AG09309 (cell line): ENCODE data around the gene PLIN4.

Experiments used
- DNase-seq: peaks from one replicate; pipeline ENCODE4 v3.0.0-alpha.2; 2010; ENCODE audit warnings: low read depth
- H3K4me3 ChIP-seq: 2 replicates; pipeline ENCODE4 v1.5.1; 2011; ENCODE audit warnings: mild to moderate bottlenecking, low read depth, low read length, moderate library complexity; ENCODE audit not compliant: control insufficient read depth
- CTCF ChIP-seq: IDR thresholded peaks from 2 replicates; pipeline ENCODE4 v1.5.1; 2011; ENCODE audit warnings: mild to moderate bottlenecking, low read depth, low read length, inconsistent platforms; ENCODE audit not compliant: insufficient read depth, control insufficient read depth; ENCODE audit errors: missing control alignments

PLIN4 gene

GRCh38 chr19:4505570-4506448, 12.5 kb downstream of the PLIN4 start:
- no peak for DNase-seq
- no peak overlapping the region for H3K4me3 ChIP-seq
- TF ChIP-seq CTCF = no peak

- DNase-seq = no peak
- no peak overlapping the region for H3K4me3 ChIP-seq
- no peak for TF ChIP-seq CTCF
Measured at GRCh38 chr19:4504891-4505569, 13.3 kb downstream of the PLIN4 start.

- H3K4me3 ChIP-seq = no peak overlapping the region
- DNase-seq = no peak
- TF ChIP-seq CTCF = no peak
Measured at GRCh38 chr19:4504297-4504701, 14.0 kb downstream of the PLIN4 start.

GRCh38 chr19:4503825-4504170, 14.5 kb downstream of the PLIN4 start:
- TF ChIP-seq CTCF = no peak
- no peak for DNase-seq
- H3K4me3 ChIP-seq = no peak overlapping the region

- DNase-seq = no peak
Measured at GRCh38 chr19:4503132-4503824, 15.0 kb downstream of the PLIN4 start.

More at GRCh38 chr19:4503132-4503824, 15.0 kb downstream of the PLIN4 start:
- no peak overlapping the region for H3K4me3 ChIP-seq
- no peak for TF ChIP-seq CTCF
